HCT116 (cell line): ENCODE data around the gene SLC41A1. TPM values are rescaled to one million over a fixed set of nuclear protein-coding genes. Genes with fewer than 3 reads are reported as not detected.

ENCODE experiments used
- ATAC-seq: fragments of 200-7000 bp; cut with Tn5 transposase; 2 replicates; pipeline ENCODE4 v1.9.1; 2020; ENCODE audit warnings: mild to moderate bottlenecking, moderate library complexity
- BruUV-seq: library from RNA; stranded (reverse); fragments of 400-500 nt; replicated peaks from 2 replicates; lab custom pipeline; 2021; lab: Mats Ljungman, UMichigan
- CTCF ChIA-PET: fragments of 300-600 bp; sonication (Branson Sonifier 250); formaldehyde crosslinking; loops from one replicate; lab custom pipeline; 2021; ENCODE audit warnings: antibody characterized with exemption; lab: Charles Lee
- POLR2A ChIA-PET: fragments of 300-600, 350-600 bp; sonication (Branson Sonifier 250); formaldehyde crosslinking; loops from one replicate; lab custom pipeline; 2021; ENCODE audit warnings: antibody characterized with exemption; lab: Charles Lee
- RAD21 ChIA-PET, 2 experiments: fragments of 300-600 bp; sonication (Branson Sonifier 250); formaldehyde crosslinking; loops; one replicate each; lab custom pipeline; 2023; ENCODE audit warnings: low total read pairs in 2 of 2; ENCODE audit not compliant: uncharacterized antibody in 2 of 2, unreplicated experiment in 2 of 2, low non-redundant PET in 1 of 2; lab: Charles Lee
- DNase-seq: peaks from one replicate; pipeline ENCODE4 v3.0.0-alpha.2; 2010; ENCODE audit warnings: low read depth, low spot score
- H2AFZ ChIP-seq: fragments of 200-600 bp; shearing (Covaris generic), sonication (generic); 2 replicates; pipeline ENCODE4 v1.6.1; 2017; ENCODE audit warnings: low read depth, mixed run types, mixed read lengths, antibody characterized with exemption, low read length; ENCODE audit not compliant: poor library complexity, severe bottlenecking
- H3K27ac ChIP-seq: 2 replicates; pipeline ENCODE4 v1.5.1; 2012; ENCODE audit warnings: low read depth, low read length
- H3K27me3 ChIP-seq: fragments of 200-600 bp; sonication (generic); 2 replicates; pipeline ENCODE4 v1.6.1; 2016; ENCODE audit warnings: mixed run types, low read length, mixed read lengths; ENCODE audit not compliant: insufficient read depth
- H3K36me3 ChIP-seq, 2 experiments: fragments of 200-500 bp in 1 of 2; fragments of 200-600 bp in 1 of 2; sonication (Bioruptor generic) in 1 of 2; sonication (generic) in 1 of 2; 2 replicates each; pipeline versions ENCODE4 v1.5.1 to v1.6.1; 2014 to 2016; ENCODE audit warnings: low read length in 2 of 2, inconsistent platforms in 1 of 2, mixed read lengths in 1 of 2, mixed run types in 1 of 2; ENCODE audit not compliant: insufficient read depth in 2 of 2, control insufficient read depth in 1 of 2
- H3K4me1 ChIP-seq, 2 experiments: fragments of 200-600 bp in 1 of 2; sonication (generic) in 1 of 2; 2 replicates each; pipeline versions ENCODE4 v1.5.1 to v1.6.1; 2012 to 2017; ENCODE audit warnings: low read length in 2 of 2, inconsistent platforms in 1 of 2, mild to moderate bottlenecking in 1 of 2, mixed read lengths in 1 of 2, mixed run types in 1 of 2, moderate library complexity in 1 of 2; ENCODE audit not compliant: insufficient read depth in 2 of 2, control insufficient read depth in 1 of 2
- H3K4me2 ChIP-seq: fragments of 200-600 bp; sonication (generic); 2 replicates; pipeline ENCODE4 v1.6.1; 2017; ENCODE audit warnings: mixed run types, low read length, mixed read lengths
- H3K4me3 ChIP-seq, 2 experiments: fragments of 200-600 bp in 1 of 2; sonication (generic) in 1 of 2; replicated peaks in 1 of 2; 2 replicates each; pipeline ENCODE4 v1.5.1; 2011 to 2016; ENCODE audit warnings: low read length in 2 of 2, control low read depth in 1 of 2, low read depth in 1 of 2, mild to moderate bottlenecking in 1 of 2, mixed read lengths in 1 of 2, mixed run types in 1 of 2
- H3K79me2 ChIP-seq: fragments of 200-600 bp; sonication (generic); 2 replicates; pipeline ENCODE4 v1.6.1; 2017; ENCODE audit warnings: mild to moderate bottlenecking, mixed run types, low read length, moderate library complexity, mixed read lengths; ENCODE audit not compliant: insufficient read depth
- H3K9ac ChIP-seq: fragments of 200-600 bp; sonication (generic); 2 replicates; pipeline ENCODE4 v1.6.1; 2016; ENCODE audit warnings: low read length, mixed read lengths
- H3K9me2 ChIP-seq: fragments of 200-600 bp; sonication (generic), shearing (Covaris generic); 2 replicates; pipeline ENCODE4 v1.6.1; 2017; ENCODE audit warnings: mixed run types, mild to moderate bottlenecking, moderate library complexity; ENCODE audit not compliant: insufficient read depth
- H3K9me3 ChIP-seq, 2 experiments: fragments of 200-500 bp in 1 of 2; fragments of 200-600 bp in 1 of 2; sonication (Bioruptor generic) in 1 of 2; sonication (generic) in 1 of 2; 2 replicates each; pipeline ENCODE4 v1.6.1; 2014 to 2017; ENCODE audit warnings: low read length in 2 of 2, mixed read lengths in 2 of 2, inconsistent platforms in 1 of 2, low read depth in 1 of 2, mild to moderate bottlenecking in 1 of 2, mixed run types in 1 of 2, moderate library complexity in 1 of 2; ENCODE audit not compliant: control insufficient read depth in 1 of 2, insufficient read depth in 1 of 2
- H4K20me1 ChIP-seq: fragments of 200-600 bp; sonication (generic), shearing (Covaris generic); 2 replicates; pipeline ENCODE4 v1.6.1; 2017; ENCODE audit warnings: mixed run types, mild to moderate bottlenecking, moderate library complexity; ENCODE audit not compliant: insufficient read depth
- ELF1 ChIP-seq: IDR thresholded peaks from 2 replicates; pipeline ENCODE4 v1.6.1; 2012; ENCODE audit warnings: low read depth, borderline replicate concordance
- ZNF274 ChIP-seq: fragments of 200-500 bp; sonication (Bioruptor generic); IDR thresholded peaks from 2 replicates; pipeline ENCODE4 v1.6.1; 2014; ENCODE audit warnings: mild to moderate bottlenecking, low read depth, low read length, inconsistent platforms
- intact Hi-C: fragments of 100-400 bp; cut with micrococcal nuclease; formaldehyde crosslinking; loops from 2 replicates; pipeline ENCODE4 v1.10.0; 2022
- total RNA-seq: library from RNA; stranded (reverse); gene quantifications from one replicate; pipeline ENCODE4 v1.2.1, GENCODE V29; 2021; ENCODE audit not compliant: unreplicated experiment
- TF ChIP-seq, protein P1 (sequence below), 3 experiments: fragments of 200-600 bp in 1 of 3; sonication (generic) in 1 of 3; IDR thresholded peaks in 2 of 3; conservative IDR thresholded peaks in 1 of 3; 2 replicates each; pipeline ENCODE4 v1.5.1; 2012 to 2017; ENCODE audit warnings: low read depth in 2 of 3, low read length in 2 of 3, antibody characterized with exemption in 1 of 3, borderline replicate concordance in 1 of 3, control low read depth in 1 of 3, mild to moderate bottlenecking in 1 of 3, mixed read lengths in 1 of 3, mixed run types in 1 of 3, moderate library complexity in 1 of 3; ENCODE audit not compliant: insufficient read depth in 1 of 3

The SLC41A1 gene
- total RNA-seq, 1 experiment from 2014 or later = 35.9 TPM

DNA sequence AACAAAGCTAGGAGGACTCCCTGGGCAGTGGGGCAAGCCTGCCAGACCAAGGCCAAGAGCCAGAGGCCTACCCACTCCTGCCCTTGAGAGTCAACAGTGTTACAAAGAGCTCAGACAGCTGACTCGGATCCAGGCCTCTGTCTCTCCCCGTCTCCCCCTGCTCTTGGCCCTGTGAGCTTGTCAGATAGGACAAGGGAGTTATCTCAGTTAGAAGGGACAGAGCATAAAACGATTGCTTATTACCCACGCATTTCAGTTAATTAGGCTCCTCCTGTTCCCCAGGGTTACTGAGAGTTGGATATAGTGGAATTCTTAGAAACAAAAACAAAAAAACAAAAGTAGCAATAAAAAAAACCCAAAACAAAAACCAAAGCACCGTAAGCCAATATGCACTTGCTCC is 1.3 kb downstream of the SLC41A1 start:
- Histone ChIP-seq H3K4me2 (peak overlapping the region; percentile 90), H3K9me2 (no peaks in the 10 kb centered on the region), H2AFZ (no peak overlapping the region), H4K20me1 (no peaks in the 10 kb centered on the region), H3K27ac (no peak overlapping the region), H3K9ac (peak overlapping the region; percentile 84; the same call in 1 of the 2 replicates), H3K79me2 (peaks cover 32% of the 10 kb centered on the region; the same call in 1 of the 2 replicates), H3K27me3 (no peaks in the 10 kb centered on the region), H3K36me3 (peaks cover 6 to 16% of the 10 kb centered on the region in 2 experiments; a peak in 2 of 4 replicates)
- ChIA-PET POLR2A (no interaction called here), RAD21 (no interaction called here)
- intact Hi-C loops = loop anchor here (5.0 kb wide), 1 partner anchor 96 kb away; no protein-coding TSS in a partner anchor
- BruUV-seq = no TSS peak
- no peak for TF ChIP-seq ZNF274
- TF ChIP-seq, all 23 proteins: peak for 0
- Histone ChIP-seq H3K4me3 (peak overlapping the region; percentile 64 to 72), H3K4me1 (peaks cover 7 to 20% of the 10 kb centered on the region in 2 experiments; a peak in 3 of 4 replicates), H3K9me3 (no peaks in the 10 kb centered on the region)
- CTCF ChIA-PET = interaction anchor here (1.1 to 1.6 kb wide), 4 partner anchors 20 to 166 kb away, joined by 3 to 6 read pairs (median 4); no protein-coding TSS in a partner anchor
- DNase-seq = no peak
- ATAC-seq = no peak

DNA sequence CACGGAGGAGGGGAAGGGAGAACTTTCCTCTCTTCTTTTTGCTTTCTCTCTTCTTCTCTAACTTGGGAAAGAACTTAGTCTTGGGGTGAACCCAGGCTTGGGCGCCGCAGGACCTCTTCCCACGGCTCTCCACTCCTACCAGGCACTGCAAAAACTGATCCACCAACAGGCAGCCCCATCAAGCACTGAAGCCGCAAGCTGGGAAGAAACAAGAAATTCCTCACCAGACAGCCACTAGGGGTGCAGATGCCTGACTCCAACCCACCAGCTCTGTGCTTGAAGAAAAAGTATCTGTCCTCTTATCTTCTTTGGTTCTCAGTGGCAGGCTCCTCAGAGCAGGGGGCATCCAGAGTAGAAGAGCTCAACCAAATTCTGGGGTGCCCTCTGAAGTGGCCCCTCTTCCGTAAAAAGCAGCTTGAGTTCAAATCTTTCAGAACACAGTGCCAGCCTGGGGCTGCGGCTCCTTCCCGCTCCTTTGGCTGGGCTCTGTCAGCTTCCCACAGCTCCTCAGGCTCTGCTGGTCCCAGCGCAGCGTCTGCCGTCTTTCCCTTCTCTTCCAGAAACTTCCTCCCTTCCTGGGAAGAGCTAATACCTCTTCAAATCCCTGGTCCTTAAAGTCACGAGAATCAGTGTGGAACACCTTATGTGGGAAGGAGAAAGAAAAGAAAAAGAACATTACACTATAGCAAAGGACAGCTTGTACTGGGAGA is 2.4 kb downstream of the SLC41A1 start:
- H3K4me1 ChIP-seq = peaks cover 9 to 26% of the 10 kb centered on the region in 2 experiments
- no peak overlapping the region for H3K4me3 ChIP-seq
- peaks cover 6 to 16% of the 10 kb centered on the region in 2 experiments; a peak in 2 of 4 replicates for H3K36me3 ChIP-seq
- BruUV-seq = no TSS peak
- ChIA-PET POLR2A (no interaction called here), RAD21 (no interaction called here), CTCF (interaction anchor here (1.0 to 1.6 kb wide), 6 partner anchors 17 to 167 kb away, joined by 3 to 6 read pairs (median 4); no protein-coding TSS in a partner anchor)
- DNase-seq = no peak
- no peaks in the 10 kb centered on the region for H4K20me1 ChIP-seq
- peaks cover 32% of the 10 kb centered on the region; the same call in 1 of the 2 replicates for H3K79me2 ChIP-seq
- no peak overlapping the region for H2AFZ ChIP-seq
- no peak for TF ChIP-seq ELF1
- TF ChIP-seq, protein P1, sequence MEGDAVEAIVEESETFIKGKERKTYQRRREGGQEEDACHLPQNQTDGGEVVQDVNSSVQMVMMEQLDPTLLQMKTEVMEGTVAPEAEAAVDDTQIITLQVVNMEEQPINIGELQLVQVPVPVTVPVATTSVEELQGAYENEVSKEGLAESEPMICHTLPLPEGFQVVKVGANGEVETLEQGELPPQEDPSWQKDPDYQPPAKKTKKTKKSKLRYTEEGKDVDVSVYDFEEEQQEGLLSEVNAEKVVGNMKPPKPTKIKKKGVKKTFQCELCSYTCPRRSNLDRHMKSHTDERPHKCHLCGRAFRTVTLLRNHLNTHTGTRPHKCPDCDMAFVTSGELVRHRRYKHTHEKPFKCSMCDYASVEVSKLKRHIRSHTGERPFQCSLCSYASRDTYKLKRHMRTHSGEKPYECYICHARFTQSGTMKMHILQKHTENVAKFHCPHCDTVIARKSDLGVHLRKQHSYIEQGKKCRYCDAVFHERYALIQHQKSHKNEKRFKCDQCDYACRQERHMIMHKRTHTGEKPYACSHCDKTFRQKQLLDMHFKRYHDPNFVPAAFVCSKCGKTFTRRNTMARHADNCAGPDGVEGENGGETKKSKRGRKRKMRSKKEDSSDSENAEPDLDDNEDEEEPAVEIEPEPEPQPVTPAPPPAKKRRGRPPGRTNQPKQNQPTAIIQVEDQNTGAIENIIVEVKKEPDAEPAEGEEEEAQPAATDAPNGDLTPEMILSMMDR (IDR thresholded peaks at IDR 0.05 in 2 of 3, conservative IDR thresholded peaks at IDR 0.05 in 1 of 3; ENCODE audit: borderline replicate concordance in 1 of 3, insufficient read depth in 1 of 3, low read depth in 2 of 3, low read length in 2 of 3) = peak in 2 of 3 experiments; percentile 23 to 38; a peak in 3 of 6 replicates
- no peak overlapping the region for H3K4me2 ChIP-seq
- ATAC-seq = no peak
- no peaks in the 10 kb centered on the region for H3K9me3 ChIP-seq
- H3K27ac ChIP-seq = no peak overlapping the region
- no peaks in the 10 kb centered on the region for H3K9me2 ChIP-seq
- intact Hi-C loops = loop anchor here (5.0 kb wide), 1 partner anchor 97 kb away; no protein-coding TSS in a partner anchor
- H3K9ac ChIP-seq = no peak overlapping the region
- no peaks in the 10 kb centered on the region for H3K27me3 ChIP-seq
